OCI-LY1 (cell line): ENCODE measurements around the gene PPP6R1.

Experiments used
- EZH2 ChIP-seq: fragments of 200-600 bp; sonication (generic), shearing (Covaris generic); IDR thresholded peaks from 2 replicates; pipeline ENCODE4 v1.8.0; 2017; ENCODE audit warnings: borderline replicate concordance, mixed run types, mild to moderate bottlenecking, antibody characterized with exemption, low read length, moderate library complexity, mixed read lengths
- TF ChIP-seq, protein P1 (sequence below): fragments of 200-600 bp; sonication (generic), shearing (Covaris generic); IDR thresholded peaks from 2 replicates; pipeline ENCODE4 v1.5.1; 2017; ENCODE audit warnings: mild to moderate bottlenecking, antibody characterized with exemption, low read length, moderate library complexity, mixed read lengths

- TF ChIP-seq EZH2 = no peak
- TF ChIP-seq, protein P1, sequence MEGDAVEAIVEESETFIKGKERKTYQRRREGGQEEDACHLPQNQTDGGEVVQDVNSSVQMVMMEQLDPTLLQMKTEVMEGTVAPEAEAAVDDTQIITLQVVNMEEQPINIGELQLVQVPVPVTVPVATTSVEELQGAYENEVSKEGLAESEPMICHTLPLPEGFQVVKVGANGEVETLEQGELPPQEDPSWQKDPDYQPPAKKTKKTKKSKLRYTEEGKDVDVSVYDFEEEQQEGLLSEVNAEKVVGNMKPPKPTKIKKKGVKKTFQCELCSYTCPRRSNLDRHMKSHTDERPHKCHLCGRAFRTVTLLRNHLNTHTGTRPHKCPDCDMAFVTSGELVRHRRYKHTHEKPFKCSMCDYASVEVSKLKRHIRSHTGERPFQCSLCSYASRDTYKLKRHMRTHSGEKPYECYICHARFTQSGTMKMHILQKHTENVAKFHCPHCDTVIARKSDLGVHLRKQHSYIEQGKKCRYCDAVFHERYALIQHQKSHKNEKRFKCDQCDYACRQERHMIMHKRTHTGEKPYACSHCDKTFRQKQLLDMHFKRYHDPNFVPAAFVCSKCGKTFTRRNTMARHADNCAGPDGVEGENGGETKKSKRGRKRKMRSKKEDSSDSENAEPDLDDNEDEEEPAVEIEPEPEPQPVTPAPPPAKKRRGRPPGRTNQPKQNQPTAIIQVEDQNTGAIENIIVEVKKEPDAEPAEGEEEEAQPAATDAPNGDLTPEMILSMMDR = no peak
Observed at GRCh38 chr19:55244004-55244680, 14.7 kb downstream of the PPP6R1 start.
